Transverse colon (tissue), 4 donors: Measurements from ENCODE around the gene MCM3AP. TPM values are rescaled to one million over a fixed set of nuclear protein-coding genes. Genes with fewer than 3 reads are reported as not detected.
A peak's percentile ranks its signal among the peaks of the same experiment; 100 is the strongest.

Experiments used
- DNase-seq: peaks from one replicate; pipeline ENCODE4 v3.0.0-alpha.2; 2019
- H3K27ac ChIP-seq, 4 donors: fragments of 200-600 bp; sonication (generic); 2 replicates each; pipeline ENCODE4 v1.5.1; 2016 to 2018; ENCODE audit warnings: inconsistent platforms in 4 of 4
- H3K27me3 ChIP-seq: fragments of 200-600 bp; sonication (generic); 2 replicates; pipeline ENCODE4 v1.5.1; 2017; ENCODE audit warnings: inconsistent platforms
- H3K36me3 ChIP-seq, 4 donors: fragments of 200-600 bp; sonication (generic); 2 replicates each; pipeline ENCODE4 v1.5.1; 2017 to 2019; ENCODE audit warnings: inconsistent platforms in 4 of 4
- H3K4me1 ChIP-seq, 4 donors: fragments of 200-600 bp; sonication (generic); 2 replicates each; pipeline ENCODE4 v1.5.1; 2017 to 2020; ENCODE audit warnings: inconsistent platforms in 4 of 4
- H3K4me3 ChIP-seq, 4 donors: fragments of 200-600 bp; sonication (generic); 1 replicate in 1 of 4; 2 replicates in 3 of 4; pipeline versions ENCODE4 v1.5.1 to v1.6.1; 2017 to 2019; ENCODE audit warnings: inconsistent platforms in 4 of 4
- H3K9me3 ChIP-seq, 2 donors: fragments of 200-600 bp; sonication (generic); 2 replicates each; pipeline ENCODE4 v1.5.1; 2017 to 2019; ENCODE audit warnings: inconsistent platforms in 2 of 2
- CTCF ChIP-seq, 5 experiments: fragments of 200-600 bp in 3 of 5; fragments of 450-650 bp in 2 of 5; sonication (generic) in 3 of 5; IDR thresholded peaks; 1 replicate in 2 of 5; 2 replicates in 3 of 5; pipeline ENCODE4 v1.5.1; 2016 to 2017; ENCODE audit warnings: antibody characterized with exemption in 5 of 5, inconsistent platforms in 3 of 5, mild to moderate bottlenecking in 2 of 5, moderate library complexity in 1 of 5
- EP300 ChIP-seq: sonication (generic); formaldehyde crosslinking; IDR thresholded peaks from one replicate; pipeline ENCODE4 v1.6.1; 2017; ENCODE audit warnings: antibody characterized with exemption, low read depth
- POLR2A ChIP-seq: fragments of 450-650 bp; IDR thresholded peaks from one replicate; pipeline ENCODE4 v1.6.1; 2016; ENCODE audit warnings: antibody characterized with exemption, mild to moderate bottlenecking, moderate library complexity
- POLR2AphosphoS5 ChIP-seq, 3 donors: sonication (generic); formaldehyde crosslinking; IDR thresholded peaks; one replicate each; pipeline ENCODE4 v1.6.1; 2016; ENCODE audit warnings: antibody characterized with exemption in 3 of 3
- WGBS, 2 donors: methylation state at CpG; one replicate each; pipeline ENCODE4 v1.1.5; 2018; ENCODE audit warnings: low coverage in 1 of 2; 5-methylcytosine and 5-hydroxymethylcytosine counted together
- in situ Hi-C, 4 donors: fragments of 200-750 bp; cut with MboI; loops; one replicate each; pipeline versions ENCODE4 v1.15.0 to v1.15.1; 2017; ENCODE audit warnings: low sequenced_read_pairs in 3 of 4, low pct_ligation_motif_present in 1 of 4, low pct_unique_long_range_greater_than_20kb in 1 of 4
- intact Hi-C: fragments of 100-400 bp; cut with DNase I; formaldehyde crosslinking; loops from one replicate; pipeline ENCODE4 v1.15.1; 2023; ENCODE audit warnings: low total_unique reads
- total RNA-seq, 4 donors: library from RNA; depleted of rRNA; stranded (reverse); fragments of >200 nt; gene quantifications; one replicate each; pipeline ENCODE4 v1.1.0, GENCODE V29; 2016

MCM3AP gene
- total RNA-seq, 4 donors from 2014 or later: 87.4 to 348 (median 108) TPM

- WGBS, 2 donors: 85 to 89% methylated on average over 1 of the region's 1 CpG
- Histone ChIP-seq H3K36me3 (peaks cover 0 to 65% (median 32%) of the 10 kb centered on the region in 4 donors), H3K9me3 (no peaks in the 10 kb centered on the region), H3K27me3 (no peaks in the 10 kb centered on the region), H3K27ac (no peak overlapping the region), H3K4me3 (no peak overlapping the region), H3K4me1 (no peaks in the 10 kb centered on the region)
- TF ChIP-seq POLR2AphosphoS5 (IDR thresholded peaks at IDR 0.05): no peak
- TF ChIP-seq CTCF (IDR thresholded peaks at IDR 0.05): no peak
- TF ChIP-seq POLR2A: no peak
- no peak for TF ChIP-seq EP300
- in situ Hi-C loops (no loop called here), intact Hi-C loops (no loop called here)
- no peak for DNase-seq
Observed at GRCh38 chr21:46248422-46248782, 37.0 kb downstream of the MCM3AP start.

- no peak for DNase-seq
- intact Hi-C loops: no loop called here
- no peaks in the 10 kb centered on the region for H3K27me3 ChIP-seq
- TF ChIP-seq POLR2A: no peak
- TF ChIP-seq POLR2AphosphoS5 (IDR thresholded peaks at IDR 0.05): no peak
- TF ChIP-seq EP300: no peak
- no peak for TF ChIP-seq CTCF (IDR thresholded peaks at IDR 0.05)
- H3K9me3 ChIP-seq: no peaks in the 10 kb centered on the region
- no peaks in the 10 kb centered on the region for H3K4me1 ChIP-seq
- in situ Hi-C loops: no loop called here
- H3K4me3 ChIP-seq: no peak overlapping the region
- H3K27ac ChIP-seq: no peak overlapping the region
- WGBS, 2 donors: 97 to 100% methylated on average over 1 to 3 of the region's 3 CpGs
- H3K36me3 ChIP-seq: peaks cover 0 to 70% (median 34%) of the 10 kb centered on the region in 4 donors
Observed at GRCh38 chr21:46247699-46248421, 37.6 kb downstream of the MCM3AP start.

GRCh38 chr21:46246345-46246744 is 39.1 kb downstream of the MCM3AP start:
- peaks cover 0 to 77% (median 34%) of the 10 kb centered on the region in 4 donors for H3K36me3 ChIP-seq
- no peak overlapping the region for H3K4me3 ChIP-seq
- no peak overlapping the region for H3K27ac ChIP-seq
- no peak for TF ChIP-seq EP300
- no peak for TF ChIP-seq POLR2AphosphoS5 (IDR thresholded peaks at IDR 0.05)
- TF ChIP-seq CTCF (IDR thresholded peaks at IDR 0.05): peak in 1 of 5 experiments; percentile 12
- H3K27me3 ChIP-seq: no peaks in the 10 kb centered on the region
- intact Hi-C loops: no loop called here
- no peaks in the 10 kb centered on the region for H3K9me3 ChIP-seq
- H3K4me1 ChIP-seq: no peaks in the 10 kb centered on the region
- WGBS, 2 donors: 79 to 90% methylated on average over 1 to 6 of the region's 6 CpGs
- DNase-seq: no peak
- in situ Hi-C loops: no loop called here

- no peaks in the 10 kb centered on the region for H3K27me3 ChIP-seq
- TF ChIP-seq POLR2AphosphoS5 (IDR thresholded peaks at IDR 0.05) (no peak), CTCF (IDR thresholded peaks at IDR 0.05) (no peak), EP300 (no peak), POLR2A (no peak)
- no peak overlapping the region for H3K4me3 ChIP-seq
- no peak for DNase-seq
- in situ Hi-C loops: no loop called here
- H3K36me3 ChIP-seq: peaks cover 0 to 69% (median 35%) of the 10 kb centered on the region in 4 donors
- no peaks in the 10 kb centered on the region for H3K4me1 ChIP-seq
- H3K9me3 ChIP-seq: no peaks in the 10 kb centered on the region
- WGBS, 2 donors: 80 to 95% methylated on average over 3 of the region's 3 CpGs
- H3K27ac ChIP-seq: no peak overlapping the region
- intact Hi-C loops: no loop called here
Observed at GRCh38 chr21:46245213-46245915, 40.0 kb downstream of the MCM3AP start.
